Panc1 (cell line): Measurements from ENCODE around the gene RAD51C. TPM values are rescaled to one million over a fixed set of nuclear protein-coding genes. Genes with fewer than 3 reads are reported as not detected.

Source experiments
- ATAC-seq: fragments of 200-7000 bp; cut with Tn5 transposase; 2 replicates; pipeline ENCODE4 v1.9.1; 2020; ENCODE audit warnings: mild to moderate bottlenecking, moderate library complexity
- BruUV-seq: library from RNA; stranded (reverse); fragments of 400-500 nt; replicated peaks from 2 replicates; lab custom pipeline; 2021; lab: Mats Ljungman, UMichigan
- CTCF ChIA-PET: fragments of 300-600 bp; sonication (Branson Sonifier 250); formaldehyde crosslinking; loops from one replicate; lab custom pipeline; 2022; ENCODE audit warnings: antibody characterized with exemption; lab: Charles Lee
- POLR2A ChIA-PET: fragments of 300-600 bp; sonication (Branson Sonifier 250); formaldehyde crosslinking; loops from one replicate; lab custom pipeline; 2022; ENCODE audit warnings: antibody characterized with exemption; lab: Charles Lee
- DNase-seq: peaks from one replicate; pipeline ENCODE4 v3.0.0-alpha.2; 2010; ENCODE audit warnings: low read depth, low spot score
- H3K27ac ChIP-seq: 2 replicates; pipeline ENCODE4 v1.5.1; 2011; ENCODE audit warnings: mild to moderate bottlenecking, low read length, inconsistent platforms
- H3K27me3 ChIP-seq: fragments of 200-500 bp; sonication (Bioruptor generic); 2 replicates; pipeline ENCODE4 v1.6.0; 2014; ENCODE audit warnings: low read length, inconsistent platforms; ENCODE audit not compliant: control insufficient read depth, insufficient read depth
- H3K36me3 ChIP-seq: fragments of 200-500 bp; sonication (Bioruptor generic); 2 replicates; pipeline ENCODE4 v1.5.1; 2014; ENCODE audit warnings: inconsistent platforms, mild to moderate bottlenecking, low read length, moderate library complexity; ENCODE audit not compliant: control insufficient read depth, insufficient read depth
- H3K4me1 ChIP-seq: 2 replicates; pipeline ENCODE4 v1.5.1; 2011; ENCODE audit warnings: inconsistent platforms, mild to moderate bottlenecking, low read length, moderate library complexity; ENCODE audit not compliant: control insufficient read depth, insufficient read depth
- H3K4me3 ChIP-seq, 2 experiments: 2 replicates each; pipeline ENCODE4 v1.5.1; 2011 to 2012; ENCODE audit warnings: low read depth in 2 of 2, low read length in 2 of 2, mild to moderate bottlenecking in 2 of 2, inconsistent platforms in 1 of 2, moderate library complexity in 1 of 2
- H3K9me3 ChIP-seq: fragments of 200-500 bp; sonication (Bioruptor generic); 2 replicates; pipeline ENCODE4 v1.5.1; 2014; ENCODE audit warnings: low read depth, mild to moderate bottlenecking, inconsistent platforms, low read length, moderate library complexity; ENCODE audit not compliant: control insufficient read depth, insufficient read depth
- POLR2AphosphoS5 ChIP-seq: IDR thresholded peaks from 2 replicates; pipeline ENCODE4 v1.6.1; 2012; ENCODE audit warnings: mild to moderate bottlenecking, low read depth, low read length, moderate library complexity
- SIN3A ChIP-seq: IDR thresholded peaks from 2 replicates; pipeline ENCODE4 v1.6.1; 2012; ENCODE audit warnings: low read depth, mild to moderate bottlenecking, low read length, moderate library complexity, borderline replicate concordance; ENCODE audit not compliant: insufficient read depth
- TCF7L2 ChIP-seq: IDR thresholded peaks from 2 replicates; pipeline ENCODE4 v1.6.1; 2011; ENCODE audit warnings: mild to moderate bottlenecking, low read depth, low read length, inconsistent platforms
- in situ Hi-C: cut with HindIII; loops from 2 replicates; pipeline ENCODE4 v1.10.0; 2016; ENCODE audit warnings: low sequenced_read_pairs, low pct_unique_long_range_greater_than_20kb
- intact Hi-C: fragments of 100-400 bp; cut with micrococcal nuclease; formaldehyde crosslinking; loops from one replicate; pipeline ENCODE4 v1.10.0; 2022; ENCODE audit not compliant: unreplicated experiment
- total RNA-seq: library from RNA; stranded (reverse); gene quantifications from one replicate; pipeline ENCODE4 v1.2.1, GENCODE V29; 2021; ENCODE audit not compliant: unreplicated experiment
- TF ChIP-seq, protein P1 (sequence below), 2 experiments: IDR thresholded peaks; 2 replicates each; pipeline ENCODE4 v1.6.1; 2011 to 2012; ENCODE audit warnings: low read depth in 2 of 2, control low read depth in 1 of 2, low read length in 1 of 2, mild to moderate bottlenecking in 1 of 2, moderate library complexity in 1 of 2; ENCODE audit not compliant: insufficient read depth in 1 of 2
- TF ChIP-seq, protein P2 (sequence below): fragments of 450-650 bp; IDR thresholded peaks from 2 replicates; pipeline ENCODE4 v1.5.1; 2017; ENCODE audit warnings: mild to moderate bottlenecking

Gene RAD51C
- total RNA-seq, 1 experiment from 2014 or later = 19.9 TPM

DNA sequence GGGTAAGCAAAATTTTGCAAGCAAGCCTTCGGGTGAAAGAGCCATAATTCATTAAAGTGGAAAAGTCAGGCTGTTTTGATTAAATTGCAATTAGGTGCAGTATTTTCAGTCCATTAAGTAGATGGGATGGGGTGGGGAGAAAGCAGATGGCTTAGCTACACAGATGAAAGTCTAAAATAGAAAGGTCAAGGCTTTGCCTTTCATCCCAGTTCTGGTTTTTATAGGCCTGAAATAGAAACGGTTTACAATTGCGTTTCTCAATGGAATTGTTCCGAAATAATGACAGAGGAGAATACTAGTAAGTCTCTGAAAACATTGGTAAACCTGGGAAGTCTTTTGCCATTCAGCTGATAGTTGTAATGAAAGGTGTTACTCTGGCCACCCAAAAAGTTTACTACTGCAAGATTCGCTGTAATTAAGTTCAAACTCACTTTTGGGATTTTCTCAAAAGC, 64.8 kb downstream of the RAD51C start:
- ChIA-PET POLR2A (no interaction called here), CTCF (no interaction called here)
- intact Hi-C loops (no loop called here), in situ Hi-C loops (no loop called here)
- TF ChIP-seq, protein P1, sequence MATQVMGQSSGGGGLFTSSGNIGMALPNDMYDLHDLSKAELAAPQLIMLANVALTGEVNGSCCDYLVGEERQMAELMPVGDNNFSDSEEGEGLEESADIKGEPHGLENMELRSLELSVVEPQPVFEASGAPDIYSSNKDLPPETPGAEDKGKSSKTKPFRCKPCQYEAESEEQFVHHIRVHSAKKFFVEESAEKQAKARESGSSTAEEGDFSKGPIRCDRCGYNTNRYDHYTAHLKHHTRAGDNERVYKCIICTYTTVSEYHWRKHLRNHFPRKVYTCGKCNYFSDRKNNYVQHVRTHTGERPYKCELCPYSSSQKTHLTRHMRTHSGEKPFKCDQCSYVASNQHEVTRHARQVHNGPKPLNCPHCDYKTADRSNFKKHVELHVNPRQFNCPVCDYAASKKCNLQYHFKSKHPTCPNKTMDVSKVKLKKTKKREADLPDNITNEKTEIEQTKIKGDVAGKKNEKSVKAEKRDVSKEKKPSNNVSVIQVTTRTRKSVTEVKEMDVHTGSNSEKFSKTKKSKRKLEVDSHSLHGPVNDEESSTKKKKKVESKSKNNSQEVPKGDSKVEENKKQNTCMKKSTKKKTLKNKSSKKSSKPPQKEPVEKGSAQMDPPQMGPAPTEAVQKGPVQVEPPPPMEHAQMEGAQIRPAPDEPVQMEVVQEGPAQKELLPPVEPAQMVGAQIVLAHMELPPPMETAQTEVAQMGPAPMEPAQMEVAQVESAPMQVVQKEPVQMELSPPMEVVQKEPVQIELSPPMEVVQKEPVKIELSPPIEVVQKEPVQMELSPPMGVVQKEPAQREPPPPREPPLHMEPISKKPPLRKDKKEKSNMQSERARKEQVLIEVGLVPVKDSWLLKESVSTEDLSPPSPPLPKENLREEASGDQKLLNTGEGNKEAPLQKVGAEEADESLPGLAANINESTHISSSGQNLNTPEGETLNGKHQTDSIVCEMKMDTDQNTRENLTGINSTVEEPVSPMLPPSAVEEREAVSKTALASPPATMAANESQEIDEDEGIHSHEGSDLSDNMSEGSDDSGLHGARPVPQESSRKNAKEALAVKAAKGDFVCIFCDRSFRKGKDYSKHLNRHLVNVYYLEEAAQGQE (IDR thresholded peaks at IDR 0.05; ENCODE audit: insufficient read depth in 1 of 2, low read depth in 2 of 2, low read length in 1 of 2) = no peak
- TF ChIP-seq SIN3A = no peak
- no peak for TF ChIP-seq POLR2AphosphoS5
- TF ChIP-seq, protein P2, sequence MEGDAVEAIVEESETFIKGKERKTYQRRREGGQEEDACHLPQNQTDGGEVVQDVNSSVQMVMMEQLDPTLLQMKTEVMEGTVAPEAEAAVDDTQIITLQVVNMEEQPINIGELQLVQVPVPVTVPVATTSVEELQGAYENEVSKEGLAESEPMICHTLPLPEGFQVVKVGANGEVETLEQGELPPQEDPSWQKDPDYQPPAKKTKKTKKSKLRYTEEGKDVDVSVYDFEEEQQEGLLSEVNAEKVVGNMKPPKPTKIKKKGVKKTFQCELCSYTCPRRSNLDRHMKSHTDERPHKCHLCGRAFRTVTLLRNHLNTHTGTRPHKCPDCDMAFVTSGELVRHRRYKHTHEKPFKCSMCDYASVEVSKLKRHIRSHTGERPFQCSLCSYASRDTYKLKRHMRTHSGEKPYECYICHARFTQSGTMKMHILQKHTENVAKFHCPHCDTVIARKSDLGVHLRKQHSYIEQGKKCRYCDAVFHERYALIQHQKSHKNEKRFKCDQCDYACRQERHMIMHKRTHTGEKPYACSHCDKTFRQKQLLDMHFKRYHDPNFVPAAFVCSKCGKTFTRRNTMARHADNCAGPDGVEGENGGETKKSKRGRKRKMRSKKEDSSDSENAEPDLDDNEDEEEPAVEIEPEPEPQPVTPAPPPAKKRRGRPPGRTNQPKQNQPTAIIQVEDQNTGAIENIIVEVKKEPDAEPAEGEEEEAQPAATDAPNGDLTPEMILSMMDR = no peak
- Histone ChIP-seq H3K27ac (no peak overlapping the region), H3K9me3 (no peaks in the 10 kb centered on the region), H3K27me3 (peaks cover 9% of the 10 kb centered on the region), H3K36me3 (no peaks in the 10 kb centered on the region), H3K4me3 (peak overlapping the region; percentile 57 to 70), H3K4me1 (no peaks in the 10 kb centered on the region)
- ATAC-seq (no peak), DNase-seq (no peak)
- TSS peak; percentile 84 for BruUV-seq

DNA sequence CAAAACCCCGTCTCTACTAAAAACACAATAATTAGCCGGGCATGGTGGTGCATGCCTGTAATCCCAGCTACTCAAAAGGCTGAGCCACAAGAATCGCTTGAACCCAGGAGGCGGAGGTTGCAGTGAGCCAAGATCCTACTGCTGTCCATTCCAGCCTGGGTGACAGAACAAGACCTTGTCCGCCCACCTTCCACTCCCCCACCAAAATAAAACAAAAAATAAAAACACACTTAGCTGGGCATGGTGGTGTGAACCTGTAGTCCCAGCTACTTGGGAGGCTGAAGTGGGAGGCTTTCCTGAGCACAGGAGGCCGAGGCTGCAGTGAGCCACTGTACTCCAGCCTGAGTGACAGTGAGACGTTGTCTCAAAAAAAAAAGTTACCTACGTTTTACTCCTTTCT, 66.5 kb downstream of the RAD51C start:
- DNase-seq = no peak
- intact Hi-C loops = no loop called here
- H3K36me3 ChIP-seq = no peaks in the 10 kb centered on the region; the same call in 1 of the 2 replicates
- H3K4me1 ChIP-seq = no peaks in the 10 kb centered on the region
- no peak overlapping the region for H3K27ac ChIP-seq
- in situ Hi-C loops = no loop called here
- no peak for ATAC-seq
- no peaks in the 10 kb centered on the region for H3K9me3 ChIP-seq
- POLR2A ChIA-PET = no interaction called here
- peaks cover 9% of the 10 kb centered on the region for H3K27me3 ChIP-seq
- TF ChIP-seq POLR2AphosphoS5 (no peak), TCF7L2 (no peak), SIN3A (no peak)
- TF ChIP-seq, protein P2 = no peak
- TF ChIP-seq, protein P1 (IDR thresholded peaks at IDR 0.05; ENCODE audit: insufficient read depth in 1 of 2, low read depth in 2 of 2, low read length in 1 of 2) = no peak
- no TSS peak for BruUV-seq
- H3K4me3 ChIP-seq = no peak overlapping the region
- CTCF ChIA-PET = no interaction called here
